Left ventricle myocardium inferior (tissue), 1 donor: ENCODE measurements around the gene CASP1. TPM values are rescaled to one million over a fixed set of nuclear protein-coding genes. Genes with fewer than 3 reads are reported as not detected.

Experiments
- DNase-seq: peaks from one replicate; pipeline ENCODE4 v3.0.0-alpha.2; 2020
- H3K27ac ChIP-seq: fragments of 200-600 bp; replicated peaks from 2 replicates; pipeline ENCODE4 v1.8.0; 2021
- H3K27me3 ChIP-seq: fragments of 200-600 bp; 2 replicates; pipeline ENCODE4 v1.8.0; 2021; ENCODE audit warnings: low read depth
- H3K36me3 ChIP-seq: fragments of 200-600 bp; 2 replicates; pipeline ENCODE4 v1.8.0; 2021
- H3K4me1 ChIP-seq: fragments of 200-600 bp; 2 replicates; pipeline ENCODE4 v1.8.0; 2021
- H3K4me3 ChIP-seq: fragments of 200-600 bp; 2 replicates; pipeline ENCODE4 v1.8.0; 2021; ENCODE audit warnings: mild to moderate bottlenecking, moderate library complexity
- H3K9me3 ChIP-seq: fragments of 200-600 bp; replicated peaks from 2 replicates; pipeline ENCODE4 v1.8.0; 2021
- intact Hi-C: fragments of 100-400 bp; cut with micrococcal nuclease; formaldehyde crosslinking; loops from one replicate; pipeline ENCODE4 v1.11.0; 2022
- total RNA-seq: library from RNA; stranded (reverse); fragmentation: NEBNext Ultra II Directional; extraction: Animal tissue kit (Norgen Biotek cat#: 25700); gene quantifications from one replicate; pipeline ENCODE4 v1.2.1, GENCODE V29; 2021
- TF ChIP-seq, protein P1 (sequence below): fragments of 200-600 bp; IDR thresholded peaks from 2 replicates; pipeline ENCODE4 v1.8.0; 2021; ENCODE audit warnings: antibody characterized with exemption, mild to moderate bottlenecking, borderline replicate concordance
- donor health status: DM: no; HTN: yes; CAD: no; lungs with severe emphysema.

The CASP1 gene
- total RNA-seq, 1 donor from 2014 or later = 11.8 TPM

DNA sequence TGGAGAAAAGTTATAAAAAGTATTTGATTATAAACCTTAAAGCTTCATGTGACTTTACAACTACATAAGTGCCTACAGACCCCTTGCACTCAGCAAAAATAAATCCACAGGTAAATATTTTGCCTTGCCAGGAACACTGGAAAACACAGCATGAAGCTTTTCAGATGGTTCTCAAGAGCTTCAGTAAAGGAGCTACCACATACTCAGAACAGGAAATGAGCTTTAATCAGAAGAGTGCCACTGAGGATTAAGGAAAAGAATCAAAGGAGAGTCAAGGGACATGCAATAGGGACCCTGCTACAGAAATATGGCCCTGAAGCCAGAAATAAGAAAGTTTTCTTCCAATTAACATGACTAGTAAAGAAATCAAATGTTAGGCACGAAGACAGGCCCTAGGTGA, 1.2 kb downstream of the CASP1 start:
- H3K4me1 ChIP-seq = peaks cover 33% of the 10 kb centered on the region
- peaks cover 21% of the 10 kb centered on the region for H3K36me3 ChIP-seq
- no peak for DNase-seq
- no peaks in the 10 kb centered on the region for H3K9me3 ChIP-seq
- peak overlapping the region; percentile 64 for H3K4me3 ChIP-seq
- TF ChIP-seq, protein P1, sequence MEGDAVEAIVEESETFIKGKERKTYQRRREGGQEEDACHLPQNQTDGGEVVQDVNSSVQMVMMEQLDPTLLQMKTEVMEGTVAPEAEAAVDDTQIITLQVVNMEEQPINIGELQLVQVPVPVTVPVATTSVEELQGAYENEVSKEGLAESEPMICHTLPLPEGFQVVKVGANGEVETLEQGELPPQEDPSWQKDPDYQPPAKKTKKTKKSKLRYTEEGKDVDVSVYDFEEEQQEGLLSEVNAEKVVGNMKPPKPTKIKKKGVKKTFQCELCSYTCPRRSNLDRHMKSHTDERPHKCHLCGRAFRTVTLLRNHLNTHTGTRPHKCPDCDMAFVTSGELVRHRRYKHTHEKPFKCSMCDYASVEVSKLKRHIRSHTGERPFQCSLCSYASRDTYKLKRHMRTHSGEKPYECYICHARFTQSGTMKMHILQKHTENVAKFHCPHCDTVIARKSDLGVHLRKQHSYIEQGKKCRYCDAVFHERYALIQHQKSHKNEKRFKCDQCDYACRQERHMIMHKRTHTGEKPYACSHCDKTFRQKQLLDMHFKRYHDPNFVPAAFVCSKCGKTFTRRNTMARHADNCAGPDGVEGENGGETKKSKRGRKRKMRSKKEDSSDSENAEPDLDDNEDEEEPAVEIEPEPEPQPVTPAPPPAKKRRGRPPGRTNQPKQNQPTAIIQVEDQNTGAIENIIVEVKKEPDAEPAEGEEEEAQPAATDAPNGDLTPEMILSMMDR = no peak
- H3K27ac ChIP-seq = peak overlapping the region; percentile 79
- H3K27me3 ChIP-seq = no peaks in the 10 kb centered on the region
- intact Hi-C loops = no loop called here

DNA sequence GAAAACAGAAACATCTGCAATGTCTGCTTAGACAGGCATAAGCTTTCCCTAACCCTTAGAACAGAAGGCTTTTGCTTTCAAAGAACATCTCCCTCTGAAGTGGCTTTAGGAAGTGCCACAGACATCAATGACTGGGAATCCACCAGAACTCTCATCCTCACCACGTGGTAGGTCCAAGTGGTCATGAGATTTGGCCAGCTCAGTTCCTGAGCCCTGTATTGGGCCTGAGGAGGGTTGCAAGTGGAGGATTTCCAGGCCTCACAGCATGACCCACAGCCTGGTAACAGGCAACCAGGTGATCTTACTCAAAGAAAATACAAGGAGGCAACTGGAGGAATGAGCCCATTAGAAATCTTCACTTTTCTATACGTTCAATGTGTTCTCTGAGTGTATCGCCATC, 1.6 kb downstream of the CASP1 start:
- peaks cover 33% of the 10 kb centered on the region for H3K4me1 ChIP-seq
- intact Hi-C loops = no loop called here

DNA sequence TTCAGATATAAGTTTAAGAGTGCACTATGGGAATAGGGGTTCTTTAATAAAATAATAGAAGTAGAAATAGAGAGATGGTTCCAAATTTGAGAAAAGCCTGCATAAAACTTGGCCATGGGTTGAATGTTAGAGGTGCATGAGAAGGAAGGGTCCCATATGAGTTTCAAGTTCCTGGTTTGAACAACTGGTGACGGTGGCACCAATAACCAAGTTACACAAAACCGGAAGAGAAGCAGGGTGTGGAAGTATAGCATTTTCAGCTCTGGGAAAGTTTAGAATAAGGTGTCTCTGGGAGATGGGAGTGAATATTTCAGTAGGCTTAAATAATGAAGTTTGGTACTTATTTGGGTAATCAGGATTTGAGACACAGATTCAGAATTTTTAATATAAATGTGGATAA, 2.4 kb downstream of the CASP1 start:
- Histone ChIP-seq H3K27me3 (no peaks in the 10 kb centered on the region), H3K4me1 (peaks cover 33% of the 10 kb centered on the region), H3K4me3 (peak overlapping the region; percentile 64), H3K27ac (no peak overlapping the region), H3K36me3 (peaks cover 32% of the 10 kb centered on the region), H3K9me3 (no peaks in the 10 kb centered on the region)
- TF ChIP-seq, protein P1 = no peak
- DNase-seq = no peak
- intact Hi-C loops = no loop called here

More for the DNA sequence above, 1.6 kb downstream of the CASP1 start:
- peak overlapping the region; percentile 79 for H3K27ac ChIP-seq
- H3K9me3 ChIP-seq = no peaks in the 10 kb centered on the region
- H3K36me3 ChIP-seq = peaks cover 26% of the 10 kb centered on the region
- H3K4me3 ChIP-seq = peak overlapping the region; percentile 64
- TF ChIP-seq, protein P1 = no peak
- DNase-seq = no peak
- no peaks in the 10 kb centered on the region for H3K27me3 ChIP-seq

DNA sequence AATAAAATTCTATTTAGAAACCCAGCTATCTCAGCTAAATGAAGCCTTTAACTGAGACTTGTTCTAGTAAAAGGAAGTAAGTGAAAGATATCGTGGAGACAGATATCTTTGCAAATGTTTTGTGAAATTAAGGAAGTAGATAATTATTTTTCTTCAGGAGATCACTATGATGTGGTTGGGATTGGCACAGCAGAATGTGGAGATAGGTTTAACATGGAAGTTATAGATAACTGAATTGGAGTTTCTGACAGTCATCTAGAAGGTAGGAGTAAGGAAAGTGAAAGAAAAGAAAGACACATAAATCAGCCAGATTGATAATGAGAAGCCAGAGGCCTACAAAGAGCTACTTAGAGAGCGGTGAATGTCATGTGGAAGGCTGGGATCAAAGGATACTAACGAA, 7.3 kb downstream of the CASP1 start:
- TF ChIP-seq, protein P1 = no peak
- no peak for DNase-seq
- Histone ChIP-seq H3K4me3 (no peak overlapping the region), H3K9me3 (no peaks in the 10 kb centered on the region), H3K27me3 (no peaks in the 10 kb centered on the region), H3K27ac (no peak overlapping the region), H3K36me3 (peaks cover 54% of the 10 kb centered on the region), H3K4me1 (peaks cover 3% of the 10 kb centered on the region)
- intact Hi-C loops = no loop called here

DNA sequence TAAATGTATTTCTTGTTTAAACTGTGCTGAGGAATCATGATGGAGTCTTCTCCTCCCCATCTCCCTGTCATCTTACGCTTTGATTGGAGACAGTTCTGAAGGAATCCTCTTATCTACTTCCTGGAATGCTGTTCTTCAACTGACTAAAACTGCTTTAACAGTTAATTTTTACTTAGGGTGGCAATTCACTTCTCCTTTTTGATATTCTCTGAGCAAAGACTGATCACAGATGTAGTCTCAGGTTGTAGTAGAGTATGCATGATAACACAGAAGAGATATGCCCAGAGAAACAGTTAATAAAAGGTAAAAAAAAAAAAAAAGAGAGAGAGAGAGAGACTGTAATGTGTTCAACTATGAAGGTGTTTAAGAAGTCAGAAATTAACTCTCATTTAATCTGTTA, 10.6 kb downstream of the CASP1 start:
- Histone ChIP-seq H3K4me1 (no peaks in the 10 kb centered on the region), H3K27ac (no peak overlapping the region), H3K36me3 (peaks cover 38% of the 10 kb centered on the region), H3K9me3 (peaks cover 8% of the 10 kb centered on the region), H3K27me3 (no peaks in the 10 kb centered on the region), H3K4me3 (no peak overlapping the region)
- intact Hi-C loops = no loop called here
- no peak for DNase-seq
- TF ChIP-seq, protein P1 = no peak

DNA sequence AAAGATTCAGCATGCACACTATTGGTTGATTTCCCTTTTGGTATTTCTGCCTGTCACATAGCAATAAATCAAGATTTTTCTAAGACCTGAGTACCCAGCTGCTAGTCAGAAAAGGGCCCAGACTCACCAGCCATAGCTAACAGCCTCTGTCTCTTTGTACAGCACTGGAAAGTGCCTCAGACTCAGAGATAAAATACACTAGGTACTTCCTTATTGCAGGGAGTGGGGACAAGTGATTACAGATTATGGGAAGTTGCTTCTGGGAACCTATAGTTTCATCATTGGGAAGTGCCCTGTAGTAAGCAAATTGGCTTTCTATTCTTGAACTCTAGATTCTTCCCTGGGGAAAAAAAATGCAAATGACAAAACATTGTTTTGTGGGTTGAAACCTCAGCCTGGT, 11.9 kb downstream of the CASP1 start, which contains the start of gene CASP5:
TSS of gene CASP5 (minus strand) at position 166 of the 400 bp plus-strand sequence. CDS start at position 134, 32 bp downstream.
- Histone ChIP-seq H3K27ac (no peak within 1 kb of the TSS), H3K4me3 (no peak within 1 kb of the TSS), H3K9me3 (peaks cover 10% of the 10 kb centered on the region), H3K4me1 (no peaks in the 10 kb centered on the region), H3K36me3 (peaks cover 25% of the 10 kb centered on the region), H3K27me3 (no peaks in the 10 kb centered on the region)
- TF ChIP-seq, protein P1 = no peak
- intact Hi-C loops = no loop called here
- DNase-seq = no peak
